GM23338 (cell line): ENCODE results near the gene ATOSA. TPM values are rescaled to one million over a fixed set of nuclear protein-coding genes. Genes with fewer than 3 reads are reported as not detected.

Experiments used
- ATAC-seq: fragments of 200-7000 bp; cut with Tn5 transposase; 3 replicates; pipeline ENCODE4 v1.9.1; 2020
- DNase-seq: peaks from one replicate; pipeline ENCODE4 v3.0.0-alpha.2; 2015; ENCODE audit warnings: low spot score
- H2AFZ ChIP-seq: fragments of 200-600 bp; sonication (generic); 2 replicates; pipeline ENCODE4 v1.8.0; 2016; ENCODE audit warnings: antibody characterized with exemption, mild to moderate bottlenecking, moderate library complexity
- H3F3A ChIP-seq: fragments of 200-600 bp; sonication (generic); replicated peaks from 2 replicates; pipeline ENCODE4 v1.8.0; 2017; ENCODE audit warnings: antibody characterized with exemption, mixed run types, low read depth
- H3K27ac ChIP-seq: fragments of 200-600 bp; sonication (generic); 2 replicates; pipeline ENCODE4 v1.6.1; 2016; ENCODE audit warnings: low read depth
- H3K27me3 ChIP-seq: fragments of 200-600 bp; sonication (generic); 2 replicates; pipeline ENCODE4 v1.8.0; 2016; ENCODE audit warnings: mild to moderate bottlenecking, mixed run types, moderate library complexity; ENCODE audit not compliant: insufficient read depth
- H3K36me3 ChIP-seq: fragments of 200-600 bp; sonication (generic); 2 replicates; pipeline ENCODE4 v1.8.0; 2016; ENCODE audit warnings: mild to moderate bottlenecking; ENCODE audit not compliant: insufficient read depth
- H3K4me1 ChIP-seq: fragments of 200-600 bp; sonication (generic); 2 replicates; pipeline ENCODE4 v1.8.0; 2016; ENCODE audit warnings: mild to moderate bottlenecking, moderate library complexity; ENCODE audit not compliant: insufficient read depth
- H3K4me2 ChIP-seq: fragments of 200-600 bp; sonication (generic); 2 replicates; pipeline ENCODE4 v1.7.1; 2017; ENCODE audit warnings: mixed run types
- H3K4me3 ChIP-seq: fragments of 200-600 bp; sonication (generic); 2 replicates; pipeline ENCODE4 v1.6.1; 2016; ENCODE audit warnings: mixed run types
- H3K79me2 ChIP-seq: fragments of 200-600 bp; sonication (generic); replicated peaks from 2 replicates; pipeline ENCODE4 v1.8.0; 2017; ENCODE audit warnings: mild to moderate bottlenecking; ENCODE audit not compliant: insufficient read depth
- H3K9me2 ChIP-seq: fragments of 200-600 bp; sonication (generic); 2 replicates; pipeline ENCODE4 v1.8.0; 2017; ENCODE audit not compliant: insufficient read depth
- H4K20me1 ChIP-seq: fragments of 200-600 bp; sonication (generic); replicated peaks from 2 replicates; pipeline ENCODE4 v1.8.0; 2017; ENCODE audit warnings: mild to moderate bottlenecking; ENCODE audit not compliant: insufficient read depth
- H3K27ac Mint-ChIP-seq: 2 replicates; pipeline ENCODE4 v1.8.0; 2020; ENCODE audit warnings: inconsistent platforms, mild to moderate bottlenecking, moderate library complexity, mixed read lengths
- H3K27me3 Mint-ChIP-seq: 3 replicates; pipeline ENCODE4 v1.8.0; 2022; ENCODE audit warnings: low read depth, mild to moderate bottlenecking, moderate library complexity, mixed read lengths, inconsistent platforms; ENCODE audit not compliant: insufficient read depth, poor library complexity
- H3K36me3 Mint-ChIP-seq: 3 replicates; pipeline ENCODE4 v1.8.0; 2021; ENCODE audit warnings: low read depth, mild to moderate bottlenecking, inconsistent platforms, moderate library complexity, mixed read lengths
- H3K4me1 Mint-ChIP-seq: 3 replicates; pipeline ENCODE4 v1.8.0; 2020; ENCODE audit warnings: mild to moderate bottlenecking, inconsistent platforms, mixed read lengths
- H3K4me3 Mint-ChIP-seq: 3 replicates; pipeline ENCODE4 v1.8.0; 2021; ENCODE audit warnings: moderate library complexity, mild to moderate bottlenecking, inconsistent platforms, mixed read lengths
- H3K9me3 Mint-ChIP-seq: 3 replicates; pipeline ENCODE4 v1.8.0; 2020; ENCODE audit warnings: moderate library complexity, mild to moderate bottlenecking, inconsistent platforms, mixed read lengths
- CREB1 ChIP-seq: fragments of 250-450 bp; sonication (Bioruptor Pico); IDR thresholded peaks from 2 replicates; pipeline ENCODE4 v1.5.0; 2020; ENCODE audit warnings: low read depth, mild to moderate bottlenecking, moderate library complexity
- EZH2phosphoT487 ChIP-seq: fragments of 200-600 bp; sonication (generic); IDR thresholded peaks from one replicate; pipeline ENCODE4 v1.8.1; 2018; ENCODE audit warnings: antibody characterized with exemption; ENCODE audit not compliant: unreplicated experiment
- JUNB ChIP-seq: IDR thresholded peaks from one replicate; pipeline ENCODE4 v1.6.1; 2016; ENCODE audit warnings: antibody characterized with exemption; ENCODE audit not compliant: unreplicated experiment
- NANOG ChIP-seq: IDR thresholded peaks from 2 replicates; pipeline ENCODE4 v1.6.1; 2016; ENCODE audit warnings: antibody characterized with exemption, borderline replicate concordance
- POLR2AphosphoS5 ChIP-seq: IDR thresholded peaks from 2 replicates; pipeline ENCODE4 v1.6.1; 2016; ENCODE audit warnings: antibody characterized with exemption, low read depth
- STAT1 ChIP-seq: IDR thresholded peaks from one replicate; pipeline ENCODE4 v1.6.1; 2016; ENCODE audit warnings: antibody characterized with exemption; ENCODE audit not compliant: unreplicated experiment
- ZNF331 ChIP-seq: fragments of 250-450 bp; sonication (Bioruptor Pico); IDR thresholded peaks from 2 replicates; pipeline ENCODE4 v1.5.0; 2020; ENCODE audit warnings: low read depth, mild to moderate bottlenecking, moderate library complexity
- polyA plus RNA-seq: library from polyadenylated mRNA; unstranded; fragments of >200 nt; fragmentation: Nextera tagmentation; extraction: Ambion mirVana; gene quantifications from 2 replicates; pipeline ENCODE4 v1.2.1, GENCODE V29; 2016
- total RNA-seq: library from RNA; depleted of rRNA; stranded (reverse); fragments of >200 nt; shearing (Covaris generic); gene quantifications from 2 replicates; pipeline ENCODE4 v1.2.3, GENCODE V29; 2014
- TF ChIP-seq, protein P1 (sequence below): IDR thresholded peaks from 2 replicates; pipeline ENCODE4 v1.6.1; 2016; ENCODE audit warnings: antibody characterized with exemption
- TF ChIP-seq, protein P2 (sequence below): IDR thresholded peaks from one replicate; pipeline ENCODE4 v1.6.1; 2018; ENCODE audit warnings: antibody characterized with exemption; ENCODE audit not compliant: unreplicated experiment
- TF ChIP-seq, protein P3 (sequence below), 2 experiments: fragments of 200-600 bp in 1 of 2; sonication (generic) in 1 of 2; conservative IDR thresholded peaks; 2 replicates each; pipeline versions ENCODE4 v1.5.1 to v1.6.1; 2016 to 2017; ENCODE audit warnings: antibody characterized with exemption in 2 of 2, low read depth in 2 of 2, mild to moderate bottlenecking in 2 of 2, moderate library complexity in 1 of 2

ATOSA gene
- total and polyA plus RNA-seq, 2 experiments from 2014 or later = 6.2 to 14.0 TPM

DNA sequence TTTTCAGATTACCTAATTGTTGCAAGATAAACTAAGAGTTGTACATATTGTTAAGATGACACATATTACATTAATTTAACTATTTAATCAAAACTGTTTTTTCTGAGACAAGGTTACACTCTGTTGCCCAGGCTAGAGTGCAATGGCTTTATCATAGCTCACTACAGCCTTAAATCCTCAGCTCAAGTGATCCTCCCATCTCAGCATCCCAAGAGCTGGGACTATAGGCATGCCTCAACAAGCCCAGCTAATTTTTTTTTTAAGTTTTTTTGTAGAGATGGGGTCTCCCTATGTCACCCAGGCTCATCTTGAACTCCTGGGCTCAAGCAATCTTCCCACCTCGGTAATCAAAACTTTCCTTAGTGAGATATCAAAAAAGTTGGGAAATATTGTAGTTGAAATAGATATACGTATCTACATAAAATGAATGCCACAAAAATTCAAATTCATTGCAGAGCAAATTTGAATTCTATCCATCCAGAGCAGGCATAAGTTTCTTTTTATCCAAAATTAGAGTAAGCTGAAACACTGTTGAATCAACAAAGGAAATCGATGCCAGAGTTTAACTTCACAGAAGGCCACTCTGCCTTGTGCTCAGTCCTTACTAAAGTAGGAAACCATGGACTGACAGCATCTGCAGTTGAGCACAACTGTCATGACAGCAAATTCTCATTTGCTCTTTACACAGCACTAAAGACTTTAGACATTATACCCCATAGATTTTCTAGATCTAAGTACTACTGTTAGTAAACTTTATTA, 15.5 kb downstream of the ATOSA start:
- ATAC-seq = no peak

DNA sequence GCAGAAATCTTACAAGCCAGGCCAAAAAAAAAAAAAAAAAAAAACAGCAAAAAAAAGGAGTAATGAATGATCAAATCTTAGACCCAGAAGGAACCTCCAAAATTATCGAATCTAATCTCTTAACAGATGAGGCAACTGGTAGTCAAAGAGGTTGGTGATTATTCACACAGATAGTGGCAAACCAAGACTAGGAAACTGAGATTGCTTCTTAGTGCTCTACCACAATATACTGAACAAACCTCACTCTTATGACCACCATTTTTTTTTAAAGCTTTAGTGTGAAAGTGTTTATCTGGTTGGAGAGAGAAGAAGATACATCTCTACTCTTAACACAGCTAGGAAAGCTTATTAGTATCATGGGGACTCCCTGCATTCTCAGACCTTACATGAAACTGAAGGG, 17.3 kb downstream of the ATOSA start:
- Histone ChIP-seq H3K4me1 (0 out of 2 replicates have a peak, but pooled peaks cover 4% of the 10 kb centered on the region), H3K27ac (no peak overlapping the region), H3K79me2 (no peaks in the 10 kb centered on the region), H3K4me3 (no peak overlapping the region), H4K20me1 (0 out of 2 replicates have a peak, but pooled peaks cover 3% of the 10 kb centered on the region), H3K9me2 (no peaks in the 10 kb centered on the region), H3K27me3 (no peaks in the 10 kb centered on the region), H3F3A (no peaks in the 10 kb centered on the region), H2AFZ (no peak overlapping the region), H3K4me2 (no peak overlapping the region), H3K36me3 (no peaks in the 10 kb centered on the region)
- ATAC-seq (no peak), DNase-seq (no peak)
- H3K4me1 Mint-ChIP-seq = no peaks in the 10 kb centered on the region
- no peaks in the 10 kb centered on the region for H3K36me3 Mint-ChIP-seq
- H3K27ac Mint-ChIP-seq = no peak overlapping the region
- peaks cover 4% of the 10 kb centered on the region for H3K27me3 Mint-ChIP-seq
- no peak overlapping the region for H3K4me3 Mint-ChIP-seq
- TF ChIP-seq, protein P1, sequence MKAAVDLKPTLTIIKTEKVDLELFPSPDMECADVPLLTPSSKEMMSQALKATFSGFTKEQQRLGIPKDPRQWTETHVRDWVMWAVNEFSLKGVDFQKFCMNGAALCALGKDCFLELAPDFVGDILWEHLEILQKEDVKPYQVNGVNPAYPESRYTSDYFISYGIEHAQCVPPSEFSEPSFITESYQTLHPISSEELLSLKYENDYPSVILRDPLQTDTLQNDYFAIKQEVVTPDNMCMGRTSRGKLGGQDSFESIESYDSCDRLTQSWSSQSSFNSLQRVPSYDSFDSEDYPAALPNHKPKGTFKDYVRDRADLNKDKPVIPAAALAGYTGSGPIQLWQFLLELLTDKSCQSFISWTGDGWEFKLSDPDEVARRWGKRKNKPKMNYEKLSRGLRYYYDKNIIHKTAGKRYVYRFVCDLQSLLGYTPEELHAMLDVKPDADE = no peak
- TF ChIP-seq, protein P2, sequence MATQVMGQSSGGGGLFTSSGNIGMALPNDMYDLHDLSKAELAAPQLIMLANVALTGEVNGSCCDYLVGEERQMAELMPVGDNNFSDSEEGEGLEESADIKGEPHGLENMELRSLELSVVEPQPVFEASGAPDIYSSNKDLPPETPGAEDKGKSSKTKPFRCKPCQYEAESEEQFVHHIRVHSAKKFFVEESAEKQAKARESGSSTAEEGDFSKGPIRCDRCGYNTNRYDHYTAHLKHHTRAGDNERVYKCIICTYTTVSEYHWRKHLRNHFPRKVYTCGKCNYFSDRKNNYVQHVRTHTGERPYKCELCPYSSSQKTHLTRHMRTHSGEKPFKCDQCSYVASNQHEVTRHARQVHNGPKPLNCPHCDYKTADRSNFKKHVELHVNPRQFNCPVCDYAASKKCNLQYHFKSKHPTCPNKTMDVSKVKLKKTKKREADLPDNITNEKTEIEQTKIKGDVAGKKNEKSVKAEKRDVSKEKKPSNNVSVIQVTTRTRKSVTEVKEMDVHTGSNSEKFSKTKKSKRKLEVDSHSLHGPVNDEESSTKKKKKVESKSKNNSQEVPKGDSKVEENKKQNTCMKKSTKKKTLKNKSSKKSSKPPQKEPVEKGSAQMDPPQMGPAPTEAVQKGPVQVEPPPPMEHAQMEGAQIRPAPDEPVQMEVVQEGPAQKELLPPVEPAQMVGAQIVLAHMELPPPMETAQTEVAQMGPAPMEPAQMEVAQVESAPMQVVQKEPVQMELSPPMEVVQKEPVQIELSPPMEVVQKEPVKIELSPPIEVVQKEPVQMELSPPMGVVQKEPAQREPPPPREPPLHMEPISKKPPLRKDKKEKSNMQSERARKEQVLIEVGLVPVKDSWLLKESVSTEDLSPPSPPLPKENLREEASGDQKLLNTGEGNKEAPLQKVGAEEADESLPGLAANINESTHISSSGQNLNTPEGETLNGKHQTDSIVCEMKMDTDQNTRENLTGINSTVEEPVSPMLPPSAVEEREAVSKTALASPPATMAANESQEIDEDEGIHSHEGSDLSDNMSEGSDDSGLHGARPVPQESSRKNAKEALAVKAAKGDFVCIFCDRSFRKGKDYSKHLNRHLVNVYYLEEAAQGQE = no peak
- no peak for TF ChIP-seq STAT1
- no peak for TF ChIP-seq CREB1 (CRISPR knock-in tag)
- no peak for TF ChIP-seq EZH2phosphoT487
- TF ChIP-seq, protein P3, sequence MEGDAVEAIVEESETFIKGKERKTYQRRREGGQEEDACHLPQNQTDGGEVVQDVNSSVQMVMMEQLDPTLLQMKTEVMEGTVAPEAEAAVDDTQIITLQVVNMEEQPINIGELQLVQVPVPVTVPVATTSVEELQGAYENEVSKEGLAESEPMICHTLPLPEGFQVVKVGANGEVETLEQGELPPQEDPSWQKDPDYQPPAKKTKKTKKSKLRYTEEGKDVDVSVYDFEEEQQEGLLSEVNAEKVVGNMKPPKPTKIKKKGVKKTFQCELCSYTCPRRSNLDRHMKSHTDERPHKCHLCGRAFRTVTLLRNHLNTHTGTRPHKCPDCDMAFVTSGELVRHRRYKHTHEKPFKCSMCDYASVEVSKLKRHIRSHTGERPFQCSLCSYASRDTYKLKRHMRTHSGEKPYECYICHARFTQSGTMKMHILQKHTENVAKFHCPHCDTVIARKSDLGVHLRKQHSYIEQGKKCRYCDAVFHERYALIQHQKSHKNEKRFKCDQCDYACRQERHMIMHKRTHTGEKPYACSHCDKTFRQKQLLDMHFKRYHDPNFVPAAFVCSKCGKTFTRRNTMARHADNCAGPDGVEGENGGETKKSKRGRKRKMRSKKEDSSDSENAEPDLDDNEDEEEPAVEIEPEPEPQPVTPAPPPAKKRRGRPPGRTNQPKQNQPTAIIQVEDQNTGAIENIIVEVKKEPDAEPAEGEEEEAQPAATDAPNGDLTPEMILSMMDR (conservative IDR thresholded peaks at IDR 0.05; ENCODE audit: low read depth in 2 of 2) = no peak
- TF ChIP-seq POLR2AphosphoS5 = no peak
- TF ChIP-seq ZNF331 (CRISPR knock-in tag) = no peak
- no peak for TF ChIP-seq JUNB
- no peak for TF ChIP-seq NANOG
- no peaks in the 10 kb centered on the region for H3K9me3 Mint-ChIP-seq

More for the DNA sequence above, 15.5 kb downstream of the ATOSA start:
- Histone ChIP-seq H3K4me3 (no peak overlapping the region), H3K4me1 (0 out of 2 replicates have a peak, but pooled peaks cover 4% of the 10 kb centered on the region), H3K27ac (no peak overlapping the region), H3K9me2 (no peaks in the 10 kb centered on the region), H4K20me1 (0 out of 2 replicates have a peak, but pooled peaks cover 3% of the 10 kb centered on the region), H2AFZ (no peak overlapping the region), H3K4me2 (no peak overlapping the region), H3K27me3 (no peaks in the 10 kb centered on the region), H3K79me2 (no peaks in the 10 kb centered on the region), H3F3A (no peaks in the 10 kb centered on the region), H3K36me3 (no peaks in the 10 kb centered on the region)
- Mint-ChIP-seq H3K36me3 (no peaks in the 10 kb centered on the region), H3K27me3 (peaks cover 3% of the 10 kb centered on the region), H3K4me1 (no peaks in the 10 kb centered on the region), H3K9me3 (no peaks in the 10 kb centered on the region), H3K27ac (no peak overlapping the region), H3K4me3 (no peak overlapping the region)
- no peak for DNase-seq
- TF ChIP-seq ZNF331 (CRISPR knock-in tag) (no peak), JUNB (no peak)
- TF ChIP-seq, protein P3 (conservative IDR thresholded peaks at IDR 0.05; ENCODE audit: low read depth in 2 of 2) = no peak
